Measurements from ENCODE around the gene MAST2.
"Not testable (repeated sequence)": the region's sequence is repeated elsewhere in the genome, so short reads cannot be mapped to it uniquely, and the experiment has no call there.

The MAST2 gene

GRCh38 chr1:46043458-46044017 lies 240.1 kb downstream of the MAST2 start:
- TF ChIP-seq CTCF (conservative IDR thresholded peaks at IDR 0.05) (no peak), ZFX (IDR thresholded peaks at IDR 0.05) (no peak)
- H3K27ac ChIP-seq = no peak overlapping the region

GRCh38 chr1:46044116-46044515 lies 240.7 kb downstream of the MAST2 start:
- TF ChIP-seq CTCF (conservative IDR thresholded peaks at IDR 0.05) = no peak
- no peak for TF ChIP-seq ZFX (IDR thresholded peaks at IDR 0.05)
- no peak overlapping the region for H3K27ac ChIP-seq

GRCh38 chr1:46053734-46054133 lies 250.3 kb downstream of the MAST2 start:
- H3K27ac ChIP-seq = no peak overlapping the region

DNA sequence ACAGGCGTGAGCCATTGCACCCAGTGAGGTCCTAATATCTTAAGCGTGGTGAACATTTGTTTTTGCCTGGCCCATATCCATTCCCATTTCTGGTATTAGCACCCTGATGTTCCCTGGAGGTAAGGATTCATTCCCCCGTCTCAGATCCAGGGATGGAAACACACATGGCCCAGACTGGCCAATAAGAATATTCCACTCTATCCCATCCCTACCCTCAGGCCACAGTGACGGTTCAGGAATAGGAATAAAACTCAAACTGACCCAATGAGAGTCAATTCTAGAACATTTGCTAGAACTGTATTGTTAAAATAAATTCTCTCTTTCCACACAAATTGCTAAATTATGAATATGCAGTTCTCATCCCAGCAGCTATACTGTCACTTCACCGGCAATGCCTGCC lies 252.9 kb downstream of the MAST2 start:
- no peak overlapping the region for H3K27ac ChIP-seq
- no peak for TF ChIP-seq CTCF (conservative IDR thresholded peaks at IDR 0.05)
- no peak for TF ChIP-seq ZFX (IDR thresholded peaks at IDR 0.05)

More at GRCh38 chr1:46053734-46054133, 250.3 kb downstream of the MAST2 start:
- TF ChIP-seq ZFX (IDR thresholded peaks at IDR 0.05) = no peak
- no peak for TF ChIP-seq CTCF (conservative IDR thresholded peaks at IDR 0.05)

DNA sequence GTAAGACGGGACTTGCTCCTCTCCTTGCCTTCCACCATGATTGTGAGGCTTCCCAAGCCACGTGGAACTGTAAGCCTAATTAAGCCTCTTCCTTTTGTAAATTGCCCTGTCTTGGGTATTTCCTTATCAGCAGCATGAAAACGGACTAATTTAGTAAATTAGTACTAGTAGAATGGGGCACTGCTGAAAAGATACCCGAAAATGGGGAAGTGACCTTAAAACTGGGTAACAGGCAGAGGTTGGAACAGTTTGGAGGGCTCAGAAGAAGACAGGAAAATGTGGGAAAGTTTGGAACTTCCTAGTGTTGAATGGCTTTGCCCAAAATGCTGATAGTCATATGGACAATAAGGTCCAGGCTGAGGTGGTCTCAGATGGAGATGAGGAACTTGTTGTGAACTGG lies 253.8 kb downstream of the MAST2 start:
- H3K27ac ChIP-seq = not testable (repeated sequence)

GRCh38 chr1:46057781-46058180 lies 254.4 kb downstream of the MAST2 start:
- TF ChIP-seq ZFX (IDR thresholded peaks at IDR 0.05) (no peak), CTCF (conservative IDR thresholded peaks at IDR 0.05) (no peak)

GRCh38 chr1:46058936-46059335 lies 255.5 kb downstream of the MAST2 start:
- no peak overlapping the region for H3K27ac ChIP-seq
- TF ChIP-seq ZFX (IDR thresholded peaks at IDR 0.05) (no peak), CTCF (conservative IDR thresholded peaks at IDR 0.05) (no peak)

More at GRCh38 chr1:46057781-46058180, 254.4 kb downstream of the MAST2 start:
- H3K27ac ChIP-seq = no peak overlapping the region

- H3K27ac ChIP-seq = no peak overlapping the region
- TF ChIP-seq CTCF (conservative IDR thresholded peaks at IDR 0.05) = no peak
- TF ChIP-seq ZFX (IDR thresholded peaks at IDR 0.05) = no peak
Observed at GRCh38 chr1:46061146-46061545, 257.7 kb downstream of the MAST2 start.

Measured in C4-2B (cell line).